T-helper 2 cell (primary cell): ENCODE results near the gene CACNA1C.
"Not testable (repeated sequence)": the region's sequence is repeated elsewhere in the genome, so short reads cannot be mapped to it uniquely, and the experiment has no call there.

ENCODE experiments used
- DNase-seq, 5 experiments: peaks; one replicate each; pipeline versions ENCODE4 v3.0.0 to v3.0.0-alpha.2; 2012 to 2022

The CACNA1C gene

GRCh38 chr12:2113119-2113912, 60.5 kb downstream of the CACNA1C start:
- DNase-seq = no peak

GRCh38 chr12:2114071-2114470, 61.3 kb downstream of the CACNA1C start:
- no peak for DNase-seq

- DNase-seq = no peak
Observed at GRCh38 chr12:2115101-2115845, 62.5 kb downstream of the CACNA1C start.

- no peak for DNase-seq
Observed at GRCh38 chr12:2117541-2117940, 64.8 kb downstream of the CACNA1C start.

- no peak for DNase-seq
Observed at GRCh38 chr12:2118061-2118460, 65.3 kb downstream of the CACNA1C start.

- no peak for DNase-seq
Observed at GRCh38 chr12:2118481-2119255, 65.9 kb downstream of the CACNA1C start.

GRCh38 chr12:2119266-2119665, 66.5 kb downstream of the CACNA1C start:
- no peak for DNase-seq

GRCh38 chr12:2120982-2121758, 68.4 kb downstream of the CACNA1C start:
- DNase-seq = no peak

GRCh38 chr12:2124466-2125023, 71.8 kb downstream of the CACNA1C start:
- no peak for DNase-seq

GRCh38 chr12:2125651-2126522, 73.1 kb downstream of the CACNA1C start:
- DNase-seq = no peak

GRCh38 chr12:2126676-2127406, 74.1 kb downstream of the CACNA1C start:
- no peak for DNase-seq

- DNase-seq = no peak
Observed at GRCh38 chr12:2129076-2129475, 76.3 kb downstream of the CACNA1C start.

GRCh38 chr12:2135661-2136418, 83.1 kb downstream of the CACNA1C start:
- DNase-seq = not testable (repeated sequence)

GRCh38 chr12:2136901-2137300, 84.1 kb downstream of the CACNA1C start:
- no peak for DNase-seq

- no peak for DNase-seq
Observed at GRCh38 chr12:2137711-2138110, 84.9 kb downstream of the CACNA1C start.

- no peak for DNase-seq
Observed at GRCh38 chr12:2138294-2138693, 85.5 kb downstream of the CACNA1C start.

- no peak for DNase-seq
Observed at GRCh38 chr12:2138871-2139308, 86.1 kb downstream of the CACNA1C start.

GRCh38 chr12:2139651-2140050, 86.9 kb downstream of the CACNA1C start:
- no peak for DNase-seq

GRCh38 chr12:2140858-2141519, 88.2 kb downstream of the CACNA1C start:
- no peak for DNase-seq
